GM15510 (cell line): Measurements from ENCODE around the gene GAS6.

Experiments
- POLR2A ChIP-seq: IDR thresholded peaks from 3 replicates; pipeline ENCODE4 v1.6.1; 2011; ENCODE audit warnings: borderline replicate concordance; ENCODE audit not compliant: insufficient read length; ENCODE audit errors: extremely low read depth

Gene GAS6

GRCh38 chr13:113782472-113782871 lies 81.4 kb downstream of the GAS6 start:
- no peak for TF ChIP-seq POLR2A

- TF ChIP-seq POLR2A = no peak
Observed at GRCh38 chr13:113781571-113781970, 82.3 kb downstream of the GAS6 start.

GRCh38 chr13:113777311-113778260 lies 86.3 kb downstream of the GAS6 start:
- TF ChIP-seq POLR2A = no peak

- TF ChIP-seq POLR2A = no peak
Observed at GRCh38 chr13:113776231-113777125, 87.4 kb downstream of the GAS6 start.

GRCh38 chr13:113775451-113776145 lies 88.3 kb downstream of the GAS6 start:
- TF ChIP-seq POLR2A = no peak

GRCh38 chr13:113774177-113775107 lies 89.4 kb downstream of the GAS6 start:
- no peak for TF ChIP-seq POLR2A

GRCh38 chr13:113771709-113772331 lies 92.1 kb downstream of the GAS6 start:
- no peak for TF ChIP-seq POLR2A

GRCh38 chr13:113770937-113771336 lies 92.9 kb downstream of the GAS6 start:
- no peak for TF ChIP-seq POLR2A
